ENCODE results near the gene PIM3.

- TF ChIP-seq, protein P1, sequence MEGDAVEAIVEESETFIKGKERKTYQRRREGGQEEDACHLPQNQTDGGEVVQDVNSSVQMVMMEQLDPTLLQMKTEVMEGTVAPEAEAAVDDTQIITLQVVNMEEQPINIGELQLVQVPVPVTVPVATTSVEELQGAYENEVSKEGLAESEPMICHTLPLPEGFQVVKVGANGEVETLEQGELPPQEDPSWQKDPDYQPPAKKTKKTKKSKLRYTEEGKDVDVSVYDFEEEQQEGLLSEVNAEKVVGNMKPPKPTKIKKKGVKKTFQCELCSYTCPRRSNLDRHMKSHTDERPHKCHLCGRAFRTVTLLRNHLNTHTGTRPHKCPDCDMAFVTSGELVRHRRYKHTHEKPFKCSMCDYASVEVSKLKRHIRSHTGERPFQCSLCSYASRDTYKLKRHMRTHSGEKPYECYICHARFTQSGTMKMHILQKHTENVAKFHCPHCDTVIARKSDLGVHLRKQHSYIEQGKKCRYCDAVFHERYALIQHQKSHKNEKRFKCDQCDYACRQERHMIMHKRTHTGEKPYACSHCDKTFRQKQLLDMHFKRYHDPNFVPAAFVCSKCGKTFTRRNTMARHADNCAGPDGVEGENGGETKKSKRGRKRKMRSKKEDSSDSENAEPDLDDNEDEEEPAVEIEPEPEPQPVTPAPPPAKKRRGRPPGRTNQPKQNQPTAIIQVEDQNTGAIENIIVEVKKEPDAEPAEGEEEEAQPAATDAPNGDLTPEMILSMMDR (IDR thresholded peaks at IDR 0.05; ENCODE audit: borderline replicate concordance, extremely low read depth, low read length, poor library complexity, severe bottlenecking) = no peak
- TF ChIP-seq EZH2 (IDR thresholded peaks at IDR 0.05; ENCODE audit: borderline replicate concordance, low read depth, low read length, severe bottlenecking) = no peak
These were observed 6.2 kb upstream of the PIM3 start for GRCh38 chr22:49954354-49954753.
